Activated naive CD8-positive, alpha-beta T cell treated with anti-CD3 and anti-CD28 coated beads for 36 hours (primary cell): ENCODE data around the gene TEX264. TPM values are rescaled to one million over a fixed set of nuclear protein-coding genes. Genes with fewer than 3 reads are reported as not detected.

Experiments used
- DNase-seq: peaks from one replicate; pipeline ENCODE4 v3.0.0; 2021
- H3K27ac Mint-ChIP-seq: one replicate; pipeline ENCODE4 v1.8.0; 2022; ENCODE audit warnings: mild to moderate bottlenecking, moderate library complexity, mixed read lengths
- H3K27me3 Mint-ChIP-seq: one replicate; pipeline ENCODE4 v1.8.0; 2022; ENCODE audit warnings: mild to moderate bottlenecking, mixed read lengths
- H3K36me3 Mint-ChIP-seq: one replicate; pipeline ENCODE4 v1.8.0; 2021; ENCODE audit warnings: mild to moderate bottlenecking, mixed read lengths
- H3K4me1 Mint-ChIP-seq: one replicate; pipeline ENCODE4 v1.8.0; 2021; ENCODE audit warnings: mixed read lengths
- H3K4me3 Mint-ChIP-seq: one replicate; pipeline ENCODE4 v1.8.0; 2022; ENCODE audit warnings: mild to moderate bottlenecking, moderate library complexity, mixed read lengths
- H3K9me3 Mint-ChIP-seq: one replicate; pipeline ENCODE4 v1.8.0; 2022; ENCODE audit warnings: mixed read lengths
- total RNA-seq, 2 experiments: library from RNA; stranded (reverse); gene quantifications; one replicate each; pipeline ENCODE4 v1.2.3, GENCODE V29; 2021

Gene TEX264
- total RNA-seq, 2 experiments from 2014 or later = 37.1 to 39.5 TPM

DNA sequence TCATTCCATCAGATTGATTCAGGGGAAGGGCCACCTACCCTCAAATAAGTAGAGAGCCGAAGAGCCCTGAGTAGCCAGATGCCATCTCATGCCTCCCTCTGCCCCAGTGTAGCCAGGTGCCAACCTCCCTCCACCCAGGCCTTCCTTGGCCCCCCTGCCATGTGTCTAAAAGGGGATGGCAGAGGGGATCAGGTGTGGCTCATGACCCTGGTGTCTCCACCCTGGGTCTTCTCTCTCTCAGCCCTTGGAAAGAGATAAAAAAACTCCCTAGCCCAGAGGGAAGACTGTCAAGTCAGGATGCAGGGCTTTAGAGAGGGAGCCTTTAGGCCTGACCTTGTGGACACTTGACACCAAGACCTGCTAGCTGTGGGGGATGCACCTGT is 41.0 kb downstream of the TEX264 start:
- Mint-ChIP-seq H3K36me3 (peaks cover 4% of the 10 kb centered on the region), H3K27me3 (peaks cover 5% of the 10 kb centered on the region), H3K9me3 (peaks cover 2% of the 10 kb centered on the region), H3K4me3 (no peak overlapping the region), H3K27ac (no peak overlapping the region), H3K4me1 (peaks cover 15% of the 10 kb centered on the region)
- no peak for DNase-seq

DNA sequence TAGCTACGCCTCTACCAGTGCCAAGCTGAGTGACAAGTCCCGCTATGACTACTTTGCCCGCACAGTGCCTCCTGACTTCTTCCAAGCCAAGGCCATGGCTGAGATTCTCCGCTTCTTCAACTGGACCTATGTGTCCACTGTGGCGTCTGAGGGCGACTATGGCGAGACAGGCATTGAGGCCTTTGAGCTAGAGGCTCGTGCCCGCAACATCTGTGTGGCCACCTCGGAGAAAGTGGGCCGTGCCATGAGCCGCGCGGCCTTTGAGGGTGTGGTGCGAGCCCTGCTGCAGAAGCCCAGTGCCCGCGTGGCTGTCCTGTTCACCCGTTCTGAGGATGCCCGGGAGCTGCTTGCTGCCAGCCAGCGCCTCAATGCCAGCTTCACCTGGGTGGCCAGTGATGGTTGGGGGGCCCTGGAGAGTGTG is 41.5 kb downstream of the TEX264 start:
- H3K27me3 Mint-ChIP-seq = peaks cover 1% of the 10 kb centered on the region
- H3K4me1 Mint-ChIP-seq = peaks cover 12% of the 10 kb centered on the region
- peaks cover 2% of the 10 kb centered on the region for H3K36me3 Mint-ChIP-seq
- DNase-seq = no peak
- peaks cover 2% of the 10 kb centered on the region for H3K9me3 Mint-ChIP-seq
- H3K4me3 Mint-ChIP-seq = no peak overlapping the region
- no peak overlapping the region for H3K27ac Mint-ChIP-seq

DNA sequence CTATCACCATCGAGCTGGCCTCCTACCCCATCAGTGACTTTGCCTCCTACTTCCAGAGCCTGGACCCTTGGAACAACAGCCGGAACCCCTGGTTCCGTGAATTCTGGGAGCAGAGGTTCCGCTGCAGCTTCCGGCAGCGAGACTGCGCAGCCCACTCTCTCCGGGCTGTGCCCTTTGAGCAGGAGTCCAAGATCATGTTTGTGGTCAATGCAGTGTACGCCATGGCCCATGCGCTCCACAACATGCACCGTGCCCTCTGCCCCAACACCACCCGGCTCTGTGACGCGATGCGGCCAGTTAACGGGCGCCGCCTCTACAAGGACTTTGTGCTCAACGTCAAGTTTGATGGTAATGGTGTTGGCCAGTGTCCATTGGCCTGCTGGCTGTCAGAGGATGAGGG is 41.9 kb downstream of the TEX264 start:
- DNase-seq = no peak
- Mint-ChIP-seq H3K27me3 (no peaks in the 10 kb centered on the region), H3K36me3 (peaks cover 2% of the 10 kb centered on the region), H3K27ac (no peak overlapping the region), H3K9me3 (peaks cover 2% of the 10 kb centered on the region), H3K4me3 (no peak overlapping the region), H3K4me1 (peaks cover 10% of the 10 kb centered on the region)

DNA sequence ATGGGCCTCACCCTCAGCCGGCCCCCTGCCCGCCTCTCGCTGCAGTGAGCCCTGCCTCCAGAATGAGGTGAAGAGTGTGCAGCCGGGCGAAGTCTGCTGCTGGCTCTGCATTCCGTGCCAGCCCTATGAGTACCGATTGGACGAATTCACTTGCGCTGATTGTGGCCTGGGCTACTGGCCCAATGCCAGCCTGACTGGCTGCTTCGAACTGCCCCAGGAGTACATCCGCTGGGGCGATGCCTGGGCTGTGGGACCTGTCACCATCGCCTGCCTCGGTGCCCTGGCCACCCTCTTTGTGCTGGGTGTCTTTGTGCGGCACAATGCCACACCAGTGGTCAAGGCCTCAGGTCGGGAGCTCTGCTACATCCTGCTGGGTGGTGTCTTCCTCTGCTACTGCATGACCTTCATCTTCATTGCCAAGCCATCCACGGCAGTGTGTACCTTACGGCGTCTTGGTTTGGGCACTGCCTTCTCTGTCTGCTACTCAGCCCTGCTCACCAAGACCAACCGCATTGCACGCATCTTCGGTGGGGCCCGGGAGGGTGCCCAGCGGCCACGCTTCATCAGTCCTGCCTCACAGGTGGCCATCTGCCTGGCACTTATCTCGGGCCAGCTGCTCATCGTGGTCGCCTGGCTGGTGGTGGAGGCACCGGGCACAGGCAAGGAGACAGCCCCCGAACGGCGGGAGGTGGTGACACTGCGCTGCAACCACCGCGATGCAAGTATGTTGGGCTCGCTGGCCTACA is 44.4 kb downstream of the TEX264 start:
- no peak for DNase-seq
- Mint-ChIP-seq H3K9me3 (no peaks in the 10 kb centered on the region), H3K4me1 (peaks cover 20% of the 10 kb centered on the region), H3K36me3 (no peaks in the 10 kb centered on the region), H3K27me3 (no peaks in the 10 kb centered on the region), H3K27ac (no peak overlapping the region), H3K4me3 (no peak overlapping the region)

GRCh38 chr3:51715977-51716294 is 44.9 kb downstream of the TEX264 start:
- Mint-ChIP-seq H3K27me3 (no peaks in the 10 kb centered on the region), H3K4me1 (peaks cover 24% of the 10 kb centered on the region), H3K9me3 (no peaks in the 10 kb centered on the region), H3K36me3 (no peaks in the 10 kb centered on the region), H3K4me3 (no peak overlapping the region), H3K27ac (no peak overlapping the region)
- DNase-seq = no peak

GRCh38 chr3:51716805-51717204 is 45.8 kb downstream of the TEX264 start:
- Mint-ChIP-seq H3K36me3 (no peaks in the 10 kb centered on the region), H3K27ac (no peak overlapping the region), H3K27me3 (no peaks in the 10 kb centered on the region), H3K4me1 (peaks cover 26% of the 10 kb centered on the region), H3K9me3 (no peaks in the 10 kb centered on the region), H3K4me3 (no peak overlapping the region)
- no peak for DNase-seq

GRCh38 chr3:51717446-51717845 is 46.4 kb downstream of the TEX264 start:
- no peak overlapping the region for H3K4me3 Mint-ChIP-seq
- peaks cover under 1% of the 10 kb centered on the region for H3K36me3 Mint-ChIP-seq
- H3K9me3 Mint-ChIP-seq = peaks cover 2% of the 10 kb centered on the region
- peaks cover 31% of the 10 kb centered on the region for H3K4me1 Mint-ChIP-seq
- no peak overlapping the region for H3K27ac Mint-ChIP-seq
- no peak for DNase-seq
- no peaks in the 10 kb centered on the region for H3K27me3 Mint-ChIP-seq

DNA sequence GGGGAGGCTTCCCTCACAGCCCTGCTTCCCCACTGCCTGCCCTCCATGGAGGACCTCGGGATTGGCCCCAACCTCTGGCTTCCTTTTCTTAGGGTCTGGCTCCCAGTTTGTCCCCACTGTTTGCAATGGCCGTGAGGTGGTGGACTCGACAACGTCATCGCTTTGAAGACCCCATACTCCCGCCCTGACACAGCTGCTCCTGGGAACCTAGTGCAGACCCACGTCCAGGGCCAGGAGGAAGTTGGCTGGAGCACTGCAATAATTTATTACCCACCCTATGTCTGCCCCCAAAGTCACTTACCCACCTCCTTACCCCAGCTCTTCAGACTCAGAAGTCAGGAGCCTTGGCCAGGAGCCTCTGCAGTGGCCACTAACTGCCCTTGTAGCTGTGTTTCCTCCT is 46.9 kb downstream of the TEX264 start:
- H3K36me3 Mint-ChIP-seq = peaks cover 2% of the 10 kb centered on the region
- H3K27me3 Mint-ChIP-seq = no peaks in the 10 kb centered on the region
- H3K27ac Mint-ChIP-seq = no peak overlapping the region
- peaks cover 32% of the 10 kb centered on the region for H3K4me1 Mint-ChIP-seq
- no peak overlapping the region for H3K4me3 Mint-ChIP-seq
- DNase-seq = no peak
- H3K9me3 Mint-ChIP-seq = peaks cover 3% of the 10 kb centered on the region

DNA sequence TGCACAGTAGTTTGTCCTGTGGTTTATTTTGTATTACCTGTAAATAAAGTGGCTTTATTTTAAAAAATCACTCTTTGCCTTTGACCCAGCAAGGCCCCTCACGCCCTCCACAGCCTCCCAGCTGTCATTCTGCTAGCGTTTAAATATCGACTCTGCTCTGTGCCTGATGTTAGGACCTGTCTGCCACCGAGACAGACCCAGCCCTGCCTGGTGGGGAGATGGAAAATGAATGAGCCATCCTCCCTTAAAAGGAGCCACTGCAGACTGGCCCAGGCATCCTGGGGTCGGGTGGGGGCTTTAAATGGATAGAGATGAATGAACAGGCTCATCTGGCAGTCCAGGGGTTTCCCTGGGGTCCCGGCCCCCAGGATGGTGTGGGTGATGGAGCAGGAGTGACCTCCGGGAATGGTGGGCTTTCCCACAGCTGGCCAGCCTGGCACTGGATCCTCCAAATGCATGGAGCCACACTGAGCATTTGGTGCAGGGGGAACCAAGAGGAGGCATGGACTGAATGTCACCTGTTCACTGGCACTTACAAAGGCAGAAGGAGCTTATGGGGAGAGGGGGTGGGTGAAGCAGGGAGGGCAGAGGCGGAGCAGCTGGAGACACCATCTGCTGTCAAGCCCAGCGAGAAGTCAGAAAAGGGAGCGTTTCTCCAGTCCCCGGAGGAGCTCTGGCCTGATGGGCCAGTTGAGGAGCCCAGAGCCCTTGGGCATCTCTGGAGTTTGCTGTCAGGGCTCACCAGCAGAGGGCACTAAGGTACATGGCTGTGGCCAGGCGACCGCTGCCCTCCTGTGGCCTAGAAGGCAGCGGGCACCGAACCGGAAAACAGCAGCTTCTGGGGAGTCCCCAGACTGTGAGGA is 47.7 kb downstream of the TEX264 start:
- Mint-ChIP-seq H3K9me3 (peaks cover 3% of the 10 kb centered on the region), H3K36me3 (peaks cover 2% of the 10 kb centered on the region), H3K27ac (peak overlapping the region; percentile 6)

GRCh38 chr3:51719410-51720025 is 48.5 kb downstream of the TEX264 start:
- Mint-ChIP-seq H3K36me3 (peaks cover 2% of the 10 kb centered on the region), H3K27me3 (no peaks in the 10 kb centered on the region), H3K27ac (no peak overlapping the region), H3K4me1 (peaks cover 32% of the 10 kb centered on the region), H3K9me3 (peaks cover 3% of the 10 kb centered on the region), H3K4me3 (no peak overlapping the region)
- DNase-seq = no peak

More for the DNA sequence above, 47.7 kb downstream of the TEX264 start:
- Mint-ChIP-seq H3K4me3 (no peak overlapping the region), H3K27me3 (no peaks in the 10 kb centered on the region), H3K4me1 (peaks cover 32% of the 10 kb centered on the region)
- DNase-seq = peak; percentile 81

GRCh38 chr3:51720292-51721061 is 49.4 kb downstream of the TEX264 start:
- DNase-seq = no peak
- H3K4me3 Mint-ChIP-seq = no peak overlapping the region
- peaks cover 33% of the 10 kb centered on the region for H3K4me1 Mint-ChIP-seq
- H3K27me3 Mint-ChIP-seq = no peaks in the 10 kb centered on the region
- peaks cover 3% of the 10 kb centered on the region for H3K9me3 Mint-ChIP-seq
- peaks cover 7% of the 10 kb centered on the region for H3K36me3 Mint-ChIP-seq
- H3K27ac Mint-ChIP-seq = peak overlapping the region; percentile 19

DNA sequence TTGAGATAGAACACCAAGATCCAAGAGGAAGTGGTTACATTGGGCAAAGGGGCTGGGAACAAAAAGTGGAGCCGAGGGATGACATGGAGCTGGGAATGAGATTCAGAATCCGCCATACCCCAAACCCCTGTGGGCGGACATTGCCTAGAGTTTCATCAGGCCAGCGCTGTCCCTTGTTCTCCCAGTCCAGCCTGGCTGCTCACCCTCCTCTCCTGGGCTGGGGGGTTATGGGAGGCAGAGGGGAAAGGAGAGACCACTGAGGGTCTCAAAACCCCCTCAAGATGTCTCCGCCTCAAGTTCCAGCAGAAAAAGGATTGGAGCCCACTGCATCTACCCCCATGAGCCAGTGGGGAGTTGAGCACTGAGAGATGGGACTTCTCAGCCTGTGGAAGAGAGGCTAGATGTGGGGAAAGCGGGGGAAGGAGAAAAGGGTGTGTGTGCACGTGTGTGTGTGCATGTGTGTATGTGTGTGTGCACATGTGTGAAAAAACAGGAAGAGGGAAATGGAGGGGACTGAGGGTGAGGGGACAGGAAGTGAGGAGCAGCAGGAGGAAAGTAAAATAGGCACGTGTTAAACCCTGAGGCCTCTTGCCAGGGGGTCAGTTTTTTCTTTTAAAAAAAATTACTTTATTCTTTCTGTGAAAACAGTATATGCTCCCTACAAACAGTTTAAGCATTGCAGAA is 50.2 kb downstream of the TEX264 start:
- peaks cover 35% of the 10 kb centered on the region for H3K4me1 Mint-ChIP-seq

DNA sequence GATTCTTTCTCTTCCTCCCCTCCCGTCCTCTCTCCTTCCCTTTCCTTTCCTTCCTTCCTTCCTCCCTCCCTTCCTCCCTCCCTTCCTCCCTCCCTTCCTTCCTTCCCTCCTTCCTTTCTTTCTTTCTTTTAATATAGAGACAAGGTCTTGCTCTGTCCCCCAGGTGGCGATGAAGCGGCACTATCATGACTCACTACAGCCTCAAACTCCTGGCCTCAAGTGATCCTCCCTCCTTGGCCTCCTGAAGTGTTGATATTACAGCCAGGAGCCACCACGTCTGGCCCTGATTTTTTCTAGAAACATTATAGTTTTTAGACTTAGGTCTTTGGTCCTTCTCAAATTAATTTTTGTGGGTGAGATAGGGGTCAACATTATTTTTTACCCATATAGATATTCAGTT is 51.3 kb downstream of the TEX264 start:
- Mint-ChIP-seq H3K4me1 (peaks cover 43% of the 10 kb centered on the region), H3K27me3 (no peaks in the 10 kb centered on the region), H3K36me3 (peaks cover 8% of the 10 kb centered on the region), H3K9me3 (peaks cover 3% of the 10 kb centered on the region), H3K27ac (no peak overlapping the region), H3K4me3 (no peak overlapping the region)
- DNase-seq = no peak

More for the DNA sequence above, 50.2 kb downstream of the TEX264 start:
- no peak overlapping the region for H3K4me3 Mint-ChIP-seq
- peak overlapping the region; percentile 19 for H3K27ac Mint-ChIP-seq
- H3K9me3 Mint-ChIP-seq = peaks cover 3% of the 10 kb centered on the region
- DNase-seq = no peak
- H3K36me3 Mint-ChIP-seq = peaks cover 7% of the 10 kb centered on the region
- H3K27me3 Mint-ChIP-seq = no peaks in the 10 kb centered on the region

GRCh38 chr3:51727500-51727899 is 56.4 kb downstream of the TEX264 start:
- peaks cover under 1% of the 10 kb centered on the region for H3K9me3 Mint-ChIP-seq
- no peak overlapping the region for H3K4me3 Mint-ChIP-seq
- peaks cover 17% of the 10 kb centered on the region for H3K36me3 Mint-ChIP-seq
- no peaks in the 10 kb centered on the region for H3K27me3 Mint-ChIP-seq
- H3K4me1 Mint-ChIP-seq = peaks cover 48% of the 10 kb centered on the region
- DNase-seq = no peak
- peak overlapping the region; percentile 89 for H3K27ac Mint-ChIP-seq
